ENCODE results near the gene ZNRD2.

DNA sequence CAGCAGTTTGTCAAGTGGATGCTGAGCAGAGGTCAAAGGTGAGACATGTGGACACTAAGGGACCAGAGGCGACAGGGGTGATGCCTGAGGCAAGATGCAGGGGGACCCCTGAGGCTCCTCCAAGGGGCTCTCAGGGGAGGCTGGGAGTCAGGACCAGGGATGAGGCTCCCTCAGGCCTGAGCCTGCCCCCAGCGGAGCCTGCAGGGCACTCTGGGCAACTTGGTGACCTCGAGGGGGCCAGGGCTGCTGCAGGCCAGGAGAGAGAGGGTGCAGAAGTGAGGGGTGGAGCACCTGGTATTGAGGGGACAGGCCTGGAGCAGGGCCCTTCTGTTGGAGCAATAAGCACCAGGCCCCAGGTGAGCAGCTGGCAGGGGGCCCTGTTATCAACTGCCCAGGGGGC, 11.7 kb downstream of the ZNRD2 start:
- TF ChIP-seq POLR2AphosphoS5 (IDR thresholded peaks at IDR 0.05; ENCODE audit: low read depth, low read length) (no peak), TAF1 (IDR thresholded peaks at IDR 0.05; ENCODE audit: borderline replicate concordance, insufficient read depth, low read length) (no peak), SIN3A (IDR thresholded peaks at IDR 0.05; ENCODE audit: borderline replicate concordance, insufficient read depth, low read length) (no peak), FOXP2 (optimal IDR thresholded peaks at IDR 0.05; ENCODE audit: borderline replicate concordance, extremely low read depth, extremely low read length, insufficient read depth) (no peak)
- TF ChIP-seq, protein P1, sequence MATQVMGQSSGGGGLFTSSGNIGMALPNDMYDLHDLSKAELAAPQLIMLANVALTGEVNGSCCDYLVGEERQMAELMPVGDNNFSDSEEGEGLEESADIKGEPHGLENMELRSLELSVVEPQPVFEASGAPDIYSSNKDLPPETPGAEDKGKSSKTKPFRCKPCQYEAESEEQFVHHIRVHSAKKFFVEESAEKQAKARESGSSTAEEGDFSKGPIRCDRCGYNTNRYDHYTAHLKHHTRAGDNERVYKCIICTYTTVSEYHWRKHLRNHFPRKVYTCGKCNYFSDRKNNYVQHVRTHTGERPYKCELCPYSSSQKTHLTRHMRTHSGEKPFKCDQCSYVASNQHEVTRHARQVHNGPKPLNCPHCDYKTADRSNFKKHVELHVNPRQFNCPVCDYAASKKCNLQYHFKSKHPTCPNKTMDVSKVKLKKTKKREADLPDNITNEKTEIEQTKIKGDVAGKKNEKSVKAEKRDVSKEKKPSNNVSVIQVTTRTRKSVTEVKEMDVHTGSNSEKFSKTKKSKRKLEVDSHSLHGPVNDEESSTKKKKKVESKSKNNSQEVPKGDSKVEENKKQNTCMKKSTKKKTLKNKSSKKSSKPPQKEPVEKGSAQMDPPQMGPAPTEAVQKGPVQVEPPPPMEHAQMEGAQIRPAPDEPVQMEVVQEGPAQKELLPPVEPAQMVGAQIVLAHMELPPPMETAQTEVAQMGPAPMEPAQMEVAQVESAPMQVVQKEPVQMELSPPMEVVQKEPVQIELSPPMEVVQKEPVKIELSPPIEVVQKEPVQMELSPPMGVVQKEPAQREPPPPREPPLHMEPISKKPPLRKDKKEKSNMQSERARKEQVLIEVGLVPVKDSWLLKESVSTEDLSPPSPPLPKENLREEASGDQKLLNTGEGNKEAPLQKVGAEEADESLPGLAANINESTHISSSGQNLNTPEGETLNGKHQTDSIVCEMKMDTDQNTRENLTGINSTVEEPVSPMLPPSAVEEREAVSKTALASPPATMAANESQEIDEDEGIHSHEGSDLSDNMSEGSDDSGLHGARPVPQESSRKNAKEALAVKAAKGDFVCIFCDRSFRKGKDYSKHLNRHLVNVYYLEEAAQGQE (IDR thresholded peaks at IDR 0.05; ENCODE audit: insufficient read depth in 1 of 2, low read depth in 2 of 2, low read length in 2 of 2) = no peak
